A549 (cell line): Measurements from ENCODE around the gene AFDN.

Experiments
- ESRRA ChIP-seq: fragments of 150-350 bp; IDR thresholded peaks from 2 replicates; pipeline ENCODE4 v1.6.1; 2014; ENCODE audit warnings: mild to moderate bottlenecking, low read length, borderline replicate concordance
- MYC ChIP-seq: IDR thresholded peaks from 2 replicates; pipeline ENCODE4 v1.6.1; 2012; ENCODE audit warnings: mild to moderate bottlenecking, inconsistent platforms, low read length, improper control_type of control experiment, borderline replicate concordance

DNA sequence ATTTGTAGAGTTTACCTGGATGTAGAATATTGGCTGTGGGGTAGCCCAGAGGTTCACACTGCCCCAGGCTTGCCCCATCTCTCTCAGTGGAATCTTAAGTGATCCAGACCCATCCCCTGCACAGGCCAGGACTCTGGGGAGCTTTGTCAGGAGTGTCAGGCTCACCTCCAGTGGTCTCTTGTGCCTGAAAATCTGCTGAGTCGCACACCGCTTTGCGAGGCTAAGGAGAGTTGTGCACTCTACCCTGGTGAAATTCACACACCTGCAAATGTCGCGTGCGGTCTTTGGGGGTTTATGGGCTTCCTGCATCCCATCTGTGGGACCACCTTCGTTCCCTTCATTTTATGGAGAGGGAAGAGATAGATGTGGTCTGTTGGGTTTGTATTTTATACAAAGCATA is 107.1 kb downstream of the AFDN start:
- TF ChIP-seq MYC (no peak), ESRRA (no peak)
